GM18511 (cell line): Measurements from ENCODE around the gene ATG16L1.

Experiments used
- ATAC-seq: cut with Tn5 transposase; IDR thresholded peaks from one replicate; pipeline ENCODE4 v1.9.1; 2021; ENCODE audit warnings: mild to moderate bottlenecking, moderate library complexity; ENCODE audit not compliant: unreplicated experiment

The ATG16L1 gene

DNA sequence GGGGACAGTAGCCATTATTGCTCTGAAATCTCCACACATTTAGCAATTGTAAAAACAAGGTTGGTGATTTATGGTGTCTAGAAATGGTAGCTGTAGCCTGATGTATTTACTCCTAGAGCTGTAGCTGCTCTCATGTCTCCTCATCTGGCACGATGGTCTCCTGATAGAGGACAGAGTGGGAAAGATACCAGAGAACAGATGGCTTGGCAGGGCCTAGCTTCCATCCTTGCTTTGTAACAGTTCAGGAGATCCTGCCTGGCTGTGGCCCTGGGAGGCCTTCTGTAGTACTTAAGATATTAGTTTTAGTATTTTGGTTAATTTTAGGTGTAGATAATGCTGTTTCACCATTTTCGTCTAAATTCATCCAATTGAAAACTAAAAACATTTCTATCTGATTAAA, 6.7 kb downstream of the ATG16L1 start:
- no peak for ATAC-seq

GRCh38 chr2:233259730-233260129, 8.3 kb downstream of the ATG16L1 start:
- no peak for ATAC-seq

DNA sequence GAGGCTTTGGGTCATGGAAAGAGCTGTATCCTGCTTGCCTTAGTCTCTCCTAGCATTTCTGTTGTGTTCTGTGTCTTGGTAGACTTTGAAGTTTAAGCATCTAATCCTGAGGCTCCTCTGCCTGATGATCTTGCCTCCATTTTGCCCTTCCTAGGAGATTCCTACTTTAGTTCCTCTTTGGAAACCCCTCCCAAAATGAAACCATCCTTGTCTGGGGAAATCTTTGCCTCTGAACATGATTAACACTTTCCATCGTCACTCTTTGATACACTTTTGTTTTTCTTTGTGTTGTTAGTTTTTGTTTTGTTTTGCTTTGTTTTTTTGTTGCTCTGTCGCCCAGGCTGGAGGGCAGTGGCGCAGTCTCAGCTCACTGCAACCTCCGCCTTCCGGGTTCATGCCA, 9.2 kb downstream of the ATG16L1 start:
- ATAC-seq = no peak

DNA sequence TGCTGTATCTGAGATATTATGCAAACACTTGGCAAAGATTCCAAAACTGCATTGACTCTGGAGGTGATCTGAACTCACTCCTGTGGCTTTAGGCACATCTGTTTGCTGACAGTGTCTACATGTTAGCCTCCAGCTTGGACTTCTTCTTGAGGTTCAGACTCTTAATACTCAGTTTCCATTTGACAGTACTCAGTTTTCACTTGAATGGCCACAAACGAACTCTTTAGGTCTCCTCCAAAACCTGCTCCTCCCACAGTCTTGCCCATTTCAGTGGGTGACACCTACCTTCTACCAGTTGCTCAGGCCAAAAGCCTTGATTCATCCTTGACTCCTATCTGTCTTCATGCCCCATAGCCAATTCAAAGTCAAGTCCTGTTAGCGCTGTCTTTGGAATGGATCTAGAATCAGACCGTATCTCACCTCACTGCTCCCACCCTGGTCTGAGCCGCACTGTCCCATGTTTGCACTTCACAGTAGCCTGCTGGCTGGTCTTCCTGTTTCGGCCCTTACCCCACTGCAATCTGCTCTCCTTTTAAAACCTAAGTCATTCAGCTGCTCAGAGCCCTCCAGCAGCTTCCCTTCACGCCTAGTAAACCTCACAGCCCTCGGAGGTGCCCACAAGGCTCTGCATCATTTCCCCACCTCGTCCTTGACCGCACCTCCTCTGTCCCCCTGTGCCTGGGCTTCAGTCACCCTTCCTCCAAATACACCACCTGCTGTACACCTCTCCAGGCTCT, 10.5 kb downstream of the ATG16L1 start:
- peak; percentile 74 for ATAC-seq

- ATAC-seq = peak; percentile 21
Observed at GRCh38 chr2:233262562-233262961, 11.1 kb downstream of the ATG16L1 start.

DNA sequence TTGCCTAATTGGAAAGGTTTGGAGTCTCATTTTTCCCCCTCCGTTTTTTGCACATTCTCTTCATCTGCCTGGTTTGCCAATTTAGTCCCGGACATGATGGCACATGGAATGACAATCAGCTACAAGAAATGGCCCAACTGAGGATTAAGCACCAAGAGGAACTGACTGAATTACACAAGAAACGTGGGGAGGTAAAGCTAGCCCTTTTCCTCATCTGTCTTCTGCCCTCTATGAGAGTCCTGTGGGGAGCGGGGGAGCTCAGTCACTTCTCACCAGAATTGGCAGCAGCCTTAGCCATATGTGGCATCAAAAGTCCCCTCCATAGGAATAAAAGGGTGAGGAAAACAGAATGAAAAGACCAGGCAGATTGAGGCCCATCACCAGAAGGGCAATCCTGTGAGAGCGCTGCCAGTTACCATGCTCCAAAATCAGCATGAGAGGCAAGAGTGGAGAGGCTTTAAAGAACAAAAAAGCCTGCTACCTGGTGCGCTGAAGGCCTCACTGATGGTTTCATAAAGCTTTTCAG, 11.6 kb downstream of the ATG16L1 start:
- ATAC-seq = no peak

DNA sequence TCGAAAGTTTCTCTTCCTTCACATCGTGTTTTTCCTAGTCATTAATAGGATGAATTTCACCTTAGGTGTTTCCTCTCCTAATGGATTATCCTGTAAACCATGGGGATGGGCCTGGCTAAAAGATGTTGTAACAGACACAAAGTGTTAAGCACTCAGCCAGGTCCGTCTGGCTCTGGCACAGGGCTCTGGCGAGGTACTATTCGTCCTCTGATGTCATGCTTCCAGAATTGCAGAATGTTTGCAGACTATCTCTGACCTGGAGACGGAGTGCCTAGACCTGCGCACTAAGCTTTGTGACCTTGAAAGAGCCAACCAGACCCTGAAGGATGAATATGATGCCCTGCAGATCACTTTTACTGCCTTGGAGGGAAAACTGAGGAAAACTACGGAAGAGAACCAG, 13.2 kb downstream of the ATG16L1 start:
- ATAC-seq = no peak

GRCh38 chr2:233265899-233266431, 14.5 kb downstream of the ATG16L1 start:
- no peak for ATAC-seq

GRCh38 chr2:233266481-233266880, 15.0 kb downstream of the ATG16L1 start:
- ATAC-seq = no peak

DNA sequence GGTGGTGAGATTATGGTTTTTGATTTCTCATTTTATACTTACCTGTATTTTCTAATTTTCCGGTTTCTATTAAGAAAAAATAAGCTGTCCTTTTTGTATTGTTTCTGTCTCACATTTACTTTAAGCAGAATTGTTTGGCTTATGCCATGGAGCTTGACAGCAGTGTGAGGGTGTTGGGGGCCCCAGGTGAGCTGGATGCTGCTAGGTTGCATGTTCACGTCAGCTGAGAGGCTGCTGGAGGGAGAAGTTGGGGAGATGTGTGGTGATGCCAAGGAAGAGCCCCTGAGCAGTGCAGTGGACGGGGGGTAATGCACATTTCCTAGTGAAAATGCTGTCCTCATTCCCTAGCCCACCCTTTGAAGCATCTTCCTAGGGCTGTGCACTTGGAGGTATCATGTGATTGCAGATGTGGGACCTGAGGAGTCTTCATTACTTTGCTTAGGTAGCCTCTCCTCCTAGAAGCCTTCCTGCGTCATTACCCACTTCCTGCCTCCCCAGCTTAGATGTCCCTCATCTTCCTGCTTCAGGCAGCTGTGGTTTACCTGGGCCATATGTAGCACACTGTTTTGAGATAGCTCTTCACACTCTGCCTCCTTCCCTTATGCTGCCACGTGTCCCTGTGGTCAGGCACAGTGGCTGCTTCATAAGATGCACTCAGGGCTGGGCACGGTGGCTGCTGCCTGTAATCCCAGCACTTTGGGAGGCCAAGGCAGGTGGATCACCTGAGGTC, 16.2 kb downstream of the ATG16L1 start:
- peak; percentile 88 for ATAC-seq

- ATAC-seq = no peak
Observed at GRCh38 chr2:233270366-233270765, 18.9 kb downstream of the ATG16L1 start.

GRCh38 chr2:233270951-233271350, 19.5 kb downstream of the ATG16L1 start:
- ATAC-seq = no peak

GRCh38 chr2:233271693-233272092, 20.2 kb downstream of the ATG16L1 start:
- no peak for ATAC-seq

DNA sequence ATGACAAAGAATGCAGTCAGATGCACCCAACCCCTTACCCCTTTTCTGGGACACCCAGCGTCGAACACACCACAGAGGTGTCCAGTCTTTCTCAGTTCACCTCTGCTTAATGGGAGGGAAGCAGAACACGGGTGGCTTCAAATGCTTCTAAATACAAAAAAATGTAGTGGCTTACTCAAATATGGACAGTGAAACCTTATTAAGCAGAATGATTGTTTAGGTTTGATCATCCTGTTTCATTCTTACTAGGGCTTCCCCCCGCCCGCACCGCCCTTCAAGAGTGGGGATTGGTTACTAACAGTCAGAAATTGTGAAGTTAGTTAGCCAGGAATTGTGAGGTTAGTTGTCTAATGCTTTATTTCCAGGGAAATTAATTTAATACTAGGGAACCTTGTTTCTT, 21.6 kb downstream of the ATG16L1 start:
- ATAC-seq = no peak

- no peak for ATAC-seq
Observed at GRCh38 chr2:233275223-233275622, 23.8 kb downstream of the ATG16L1 start.

DNA sequence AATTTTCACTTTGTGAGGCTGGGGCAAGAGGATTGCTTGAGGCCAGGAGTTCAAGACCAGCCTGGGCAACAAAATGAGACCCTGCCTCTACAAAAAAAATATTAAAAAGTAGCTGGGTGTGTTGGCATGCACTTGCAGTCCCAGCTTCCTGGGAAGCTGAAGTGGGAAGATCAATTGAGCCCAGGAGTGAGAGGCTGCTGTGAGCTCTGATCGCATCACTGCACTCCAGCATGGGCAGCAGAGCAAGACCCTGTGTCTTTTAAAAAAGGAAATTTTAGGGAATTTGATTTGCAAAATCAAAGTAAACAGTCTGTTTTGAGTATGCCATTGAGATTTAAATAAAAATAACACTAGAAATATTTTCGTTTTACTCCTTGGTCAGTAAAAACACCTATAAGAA, 27.4 kb downstream of the ATG16L1 start:
- ATAC-seq = no peak

DNA sequence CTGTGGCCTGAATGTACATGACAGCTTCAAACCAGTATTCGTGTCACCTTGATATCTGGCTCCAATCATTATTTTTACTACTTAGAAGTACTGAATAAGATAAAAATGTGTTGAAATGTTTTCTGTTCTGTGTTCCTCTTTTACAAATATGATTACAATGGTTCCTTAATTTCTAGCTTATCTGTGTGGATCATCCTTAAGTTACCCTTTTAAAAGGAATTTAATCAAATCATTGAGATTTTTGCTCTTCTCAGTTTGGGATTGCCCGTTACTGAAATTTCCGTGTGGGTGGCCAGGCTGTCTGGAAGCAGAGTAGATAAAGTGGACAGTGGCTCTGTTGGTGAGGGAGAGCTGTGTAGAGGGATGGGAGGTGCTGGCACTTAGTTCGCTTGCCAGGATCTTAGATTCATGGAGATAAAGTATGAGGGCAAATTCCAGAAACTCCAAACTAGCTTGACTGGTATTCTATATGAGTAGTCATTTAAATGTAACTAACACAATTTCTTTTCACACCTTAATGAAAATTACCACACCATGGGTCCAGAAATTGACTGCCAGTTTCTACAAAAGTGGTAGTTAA, 28.7 kb downstream of the ATG16L1 start:
- no peak for ATAC-seq

GRCh38 chr2:233281553-233281952, 30.1 kb downstream of the ATG16L1 start:
- ATAC-seq = no peak

DNA sequence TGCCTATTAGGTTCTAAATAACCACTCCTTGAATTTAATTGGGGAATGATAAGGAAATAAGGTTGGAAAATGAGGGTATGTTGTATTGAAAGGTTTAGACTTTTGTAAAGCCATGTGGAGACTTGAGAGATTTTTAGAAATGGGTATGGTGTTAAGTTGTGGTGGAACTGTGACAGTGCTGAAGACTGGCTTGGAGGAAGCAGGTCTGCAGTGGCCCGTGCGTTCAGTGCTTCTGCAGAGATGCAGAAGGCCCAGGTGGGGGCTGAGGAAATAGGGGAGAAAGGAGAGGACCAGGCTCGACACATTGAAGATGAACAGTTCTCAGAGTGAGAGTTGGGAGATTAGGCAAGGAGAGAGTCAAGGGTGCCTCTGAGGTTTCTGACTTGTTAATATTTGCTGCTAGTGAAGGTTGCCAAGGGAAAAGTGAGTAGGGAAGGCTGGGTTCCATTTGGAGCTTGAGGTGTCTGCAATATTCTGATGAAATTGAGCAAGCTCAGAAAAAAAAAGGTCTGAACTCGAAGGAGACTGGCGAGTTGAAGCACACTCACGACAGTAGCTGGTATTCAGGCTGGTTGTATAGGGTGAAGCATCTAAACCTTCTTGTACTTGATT, 30.6 kb downstream of the ATG16L1 start:
- no peak for ATAC-seq

DNA sequence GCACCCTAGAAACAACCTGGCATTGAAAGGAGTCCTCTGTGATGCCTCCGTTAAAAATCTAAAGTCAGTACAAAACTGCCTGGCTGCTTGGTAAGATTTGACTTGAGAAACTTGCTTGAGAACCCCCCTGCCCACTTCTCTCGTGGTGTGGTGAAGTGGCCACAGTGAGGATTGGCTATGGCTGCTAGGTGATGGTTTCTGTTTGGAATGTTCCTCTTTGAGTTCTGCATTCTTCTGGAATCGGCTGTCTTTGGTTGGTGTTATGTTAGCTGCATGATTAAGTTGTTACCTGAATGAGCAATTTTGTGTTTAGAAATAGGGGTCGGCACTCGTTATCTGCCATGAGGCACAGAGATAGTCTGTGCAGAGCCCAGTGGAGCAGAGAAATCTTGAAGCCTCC, 34.4 kb downstream of the ATG16L1 start:
- no peak for ATAC-seq

GRCh38 chr2:233287871-233288270, 36.4 kb downstream of the ATG16L1 start:
- no peak for ATAC-seq
